ENCODE results near the gene UNC13D.

DNA sequence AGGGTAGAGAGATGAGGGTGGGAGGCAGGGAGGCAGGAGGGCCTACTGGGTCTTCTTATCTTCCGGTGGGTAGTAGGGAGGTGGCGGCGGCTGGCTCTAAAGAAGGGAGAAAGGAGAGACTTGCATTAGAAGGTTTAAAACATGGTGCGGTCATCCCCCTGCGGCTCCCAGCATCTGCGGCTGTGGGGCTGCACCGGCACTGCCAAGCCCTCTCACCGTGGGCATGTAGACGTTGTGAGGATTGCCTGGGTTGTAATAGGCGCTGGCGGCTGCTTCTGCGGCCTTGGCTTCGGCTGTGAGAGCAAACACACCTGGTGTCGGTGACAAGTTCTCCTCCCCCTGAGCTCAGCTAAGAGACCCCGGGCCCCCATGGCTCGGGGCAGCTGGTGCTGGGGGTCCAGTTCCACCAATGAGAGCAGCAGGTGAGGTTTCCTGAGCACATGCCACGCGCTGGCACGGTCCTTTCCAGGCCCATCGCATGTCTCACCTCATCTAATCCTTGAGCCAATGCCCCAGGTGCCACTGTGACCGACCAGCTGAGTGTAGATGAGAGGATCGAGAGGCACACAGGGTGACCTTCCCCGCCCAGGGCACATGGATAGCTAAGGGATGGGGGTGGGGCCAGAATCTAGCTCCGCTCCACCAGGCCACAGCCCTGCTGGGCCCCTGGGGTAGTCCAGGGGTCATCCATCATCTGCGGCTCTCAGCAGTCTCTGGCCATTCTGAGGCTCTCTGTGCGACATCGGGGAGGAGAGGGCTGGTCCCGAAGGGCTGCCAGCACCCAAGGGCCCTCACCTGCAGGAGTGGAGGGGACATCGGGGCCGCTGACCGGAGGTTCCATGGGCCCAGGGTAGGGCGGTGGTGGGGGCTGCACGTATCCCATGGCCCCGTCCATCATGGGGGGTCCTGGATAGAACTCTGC is 2.7 kb upstream of the UNC13D start:
- TF ChIP-seq EZH2 (optimal IDR thresholded peaks at IDR 0.05; ENCODE audit: low read depth, low read length) (no peak), EZH2phosphoT487 (IDR thresholded peaks at IDR 0.05; ENCODE audit: low read length) (no peak)
- TF ChIP-seq, protein P1, sequence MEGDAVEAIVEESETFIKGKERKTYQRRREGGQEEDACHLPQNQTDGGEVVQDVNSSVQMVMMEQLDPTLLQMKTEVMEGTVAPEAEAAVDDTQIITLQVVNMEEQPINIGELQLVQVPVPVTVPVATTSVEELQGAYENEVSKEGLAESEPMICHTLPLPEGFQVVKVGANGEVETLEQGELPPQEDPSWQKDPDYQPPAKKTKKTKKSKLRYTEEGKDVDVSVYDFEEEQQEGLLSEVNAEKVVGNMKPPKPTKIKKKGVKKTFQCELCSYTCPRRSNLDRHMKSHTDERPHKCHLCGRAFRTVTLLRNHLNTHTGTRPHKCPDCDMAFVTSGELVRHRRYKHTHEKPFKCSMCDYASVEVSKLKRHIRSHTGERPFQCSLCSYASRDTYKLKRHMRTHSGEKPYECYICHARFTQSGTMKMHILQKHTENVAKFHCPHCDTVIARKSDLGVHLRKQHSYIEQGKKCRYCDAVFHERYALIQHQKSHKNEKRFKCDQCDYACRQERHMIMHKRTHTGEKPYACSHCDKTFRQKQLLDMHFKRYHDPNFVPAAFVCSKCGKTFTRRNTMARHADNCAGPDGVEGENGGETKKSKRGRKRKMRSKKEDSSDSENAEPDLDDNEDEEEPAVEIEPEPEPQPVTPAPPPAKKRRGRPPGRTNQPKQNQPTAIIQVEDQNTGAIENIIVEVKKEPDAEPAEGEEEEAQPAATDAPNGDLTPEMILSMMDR (IDR thresholded peaks at IDR 0.05; ENCODE audit: low read length), result no peak

All from MM.1S (cell line).